Spleen (tissue), 7 donors: ENCODE data around the gene RYR2.

Source experiments
- POLR2A ChIP-seq, 3 donors: fragments of 450-650 bp; IDR thresholded peaks; one replicate each; pipeline ENCODE4 v1.5.1; 2017; ENCODE audit warnings: antibody characterized with exemption in 3 of 3, mild to moderate bottlenecking in 1 of 3
- TF ChIP-seq, protein P1 (sequence below), 11 experiments: fragments of 200-600 bp in 7 of 11; fragments of 450-650 bp in 4 of 11; sonication (generic) in 4 of 11; IDR thresholded peaks in 8 of 11; conservative IDR thresholded peaks in 3 of 11; 1 replicate in 7 of 11; 2 replicates in 4 of 11; pipeline versions ENCODE4 v1.4.0 to v1.8.0; 2016 to 2021; ENCODE audit warnings: antibody characterized with exemption in 11 of 11, inconsistent platforms in 4 of 11, mild to moderate bottlenecking in 1 of 11
- donor health status: DM: no; HTN: no; CAD: no; lungs with moderate emphysema.
- donor health status: DM: no; HTN: no; CAD: no.
- donor health status: DM: no; HTN: no; CAD: no.

- TF ChIP-seq, protein P1, sequence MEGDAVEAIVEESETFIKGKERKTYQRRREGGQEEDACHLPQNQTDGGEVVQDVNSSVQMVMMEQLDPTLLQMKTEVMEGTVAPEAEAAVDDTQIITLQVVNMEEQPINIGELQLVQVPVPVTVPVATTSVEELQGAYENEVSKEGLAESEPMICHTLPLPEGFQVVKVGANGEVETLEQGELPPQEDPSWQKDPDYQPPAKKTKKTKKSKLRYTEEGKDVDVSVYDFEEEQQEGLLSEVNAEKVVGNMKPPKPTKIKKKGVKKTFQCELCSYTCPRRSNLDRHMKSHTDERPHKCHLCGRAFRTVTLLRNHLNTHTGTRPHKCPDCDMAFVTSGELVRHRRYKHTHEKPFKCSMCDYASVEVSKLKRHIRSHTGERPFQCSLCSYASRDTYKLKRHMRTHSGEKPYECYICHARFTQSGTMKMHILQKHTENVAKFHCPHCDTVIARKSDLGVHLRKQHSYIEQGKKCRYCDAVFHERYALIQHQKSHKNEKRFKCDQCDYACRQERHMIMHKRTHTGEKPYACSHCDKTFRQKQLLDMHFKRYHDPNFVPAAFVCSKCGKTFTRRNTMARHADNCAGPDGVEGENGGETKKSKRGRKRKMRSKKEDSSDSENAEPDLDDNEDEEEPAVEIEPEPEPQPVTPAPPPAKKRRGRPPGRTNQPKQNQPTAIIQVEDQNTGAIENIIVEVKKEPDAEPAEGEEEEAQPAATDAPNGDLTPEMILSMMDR (IDR thresholded peaks at IDR 0.05 in 8 of 11, conservative IDR thresholded peaks at IDR 0.05 in 3 of 11) = no peak
- TF ChIP-seq POLR2A (IDR thresholded peaks at IDR 0.05) = no peak
Observed at GRCh38 chr1:237206065-237206414, 164.1 kb downstream of the RYR2 start.
